AG10803 (cell line): Measurements from ENCODE around the gene HSDL2.

ENCODE experiments used
- DNase-seq: peaks from one replicate; pipeline ENCODE4 v3.0.0; 2010; ENCODE audit warnings: low read depth
- H3K4me3 ChIP-seq: 2 replicates; pipeline ENCODE4 v1.5.1; 2011; ENCODE audit warnings: mild to moderate bottlenecking, low read length, control low read depth
- CTCF ChIP-seq: conservative IDR thresholded peaks from 2 replicates; pipeline ENCODE4 v1.5.1; 2011; ENCODE audit warnings: mild to moderate bottlenecking, low read length, control low read depth, inconsistent platforms

The HSDL2 gene

GRCh38 chr9:112421771-112422222 lies 41.9 kb downstream of the HSDL2 start:
- no peak overlapping the region for H3K4me3 ChIP-seq
- no peak for TF ChIP-seq CTCF
- peak; percentile 2 for DNase-seq

GRCh38 chr9:112422417-112423148 lies 42.7 kb downstream of the HSDL2 start:
- no peak for TF ChIP-seq CTCF
- no peak for DNase-seq
- no peak overlapping the region for H3K4me3 ChIP-seq

GRCh38 chr9:112430006-112430522 lies 50.2 kb downstream of the HSDL2 start:
- no peak overlapping the region for H3K4me3 ChIP-seq
- no peak for TF ChIP-seq CTCF
- DNase-seq: no peak

GRCh38 chr9:112433499-112434392 lies 53.8 kb downstream of the HSDL2 start:
- H3K4me3 ChIP-seq: no peak overlapping the region
- no peak for TF ChIP-seq CTCF
- DNase-seq: no peak

- TF ChIP-seq CTCF: no peak
- no peak for DNase-seq
- no peak overlapping the region for H3K4me3 ChIP-seq
These were observed 54.6 kb downstream of the HSDL2 start for GRCh38 chr9:112434487-112434886.

- no peak for DNase-seq
- TF ChIP-seq CTCF: no peak
- H3K4me3 ChIP-seq: no peak overlapping the region
These were observed 57.5 kb downstream of the HSDL2 start for GRCh38 chr9:112437406-112437805.

GRCh38 chr9:112439171-112439570 lies 59.3 kb downstream of the HSDL2 start:
- no peak for DNase-seq
- TF ChIP-seq CTCF: no peak
- H3K4me3 ChIP-seq: no peak overlapping the region
